Activated gamma-delta T cell (primary cell): ENCODE results near the gene MEGF11.
"Not testable (repeated sequence)": the region's sequence is repeated elsewhere in the genome, so short reads cannot be mapped to it uniquely, and the experiment has no call there.

Experiments used
- DNase-seq: peaks from one replicate; lab custom pipeline; 2025; lab: John Stamatoyannopoulos, UW

Gene MEGF11

GRCh38 chr15:65887565-65887964, 366.0 kb downstream of the MEGF11 start:
- DNase-seq = no peak

- no peak for DNase-seq
Measured at GRCh38 chr15:65885668-65886218, 367.8 kb downstream of the MEGF11 start.

GRCh38 chr15:65884511-65884910, 369.0 kb downstream of the MEGF11 start:
- no peak for DNase-seq

- no peak for DNase-seq
Measured at GRCh38 chr15:65883571-65883970, 370.0 kb downstream of the MEGF11 start.

- DNase-seq = no peak
Measured at GRCh38 chr15:65881766-65882434, 371.6 kb downstream of the MEGF11 start.

- no peak for DNase-seq
Measured at GRCh38 chr15:65877749-65878148, 375.8 kb downstream of the MEGF11 start.

GRCh38 chr15:65875458-65875857, 378.1 kb downstream of the MEGF11 start:
- DNase-seq = no peak

- no peak for DNase-seq
Measured at GRCh38 chr15:65873256-65873655, 380.3 kb downstream of the MEGF11 start.

GRCh38 chr15:65872596-65872995, 381.0 kb downstream of the MEGF11 start:
- not testable (repeated sequence) for DNase-seq

- DNase-seq = not testable (repeated sequence)
Measured at GRCh38 chr15:65871886-65872285, 381.7 kb downstream of the MEGF11 start.

GRCh38 chr15:65870889-65871533, 382.5 kb downstream of the MEGF11 start:
- DNase-seq = no peak

- DNase-seq = no peak
Measured at GRCh38 chr15:65869954-65870871, 383.3 kb downstream of the MEGF11 start.

GRCh38 chr15:65869126-65869953, 384.2 kb downstream of the MEGF11 start, which contains the start of gene RAB11A:
Gene RAB11A (plus strand): TSS chr15:65869491. CDS start chr15:65869586, 95 bp downstream.
- DNase-seq = peak; percentile 90

- DNase-seq = no peak
Measured at GRCh38 chr15:65868546-65869125, 384.9 kb downstream of the MEGF11 start.

- not testable (repeated sequence) for DNase-seq
Measured at GRCh38 chr15:65867933-65868332, 385.6 kb downstream of the MEGF11 start.

- DNase-seq = no peak
Measured at GRCh38 chr15:65867244-65867643, 386.3 kb downstream of the MEGF11 start.

- no peak for DNase-seq
Measured at GRCh38 chr15:65863106-65863505, 390.4 kb downstream of the MEGF11 start.

- DNase-seq = no peak
Measured at GRCh38 chr15:65862682-65863081, 390.9 kb downstream of the MEGF11 start.

- no peak for DNase-seq
Measured at GRCh38 chr15:65857718-65858402, 395.7 kb downstream of the MEGF11 start.

- no peak for DNase-seq
Measured at GRCh38 chr15:65856821-65857455, 396.6 kb downstream of the MEGF11 start.
